Panc1 (cell line): ENCODE data around the gene INCENP. TPM values are rescaled to one million over a fixed set of nuclear protein-coding genes. Genes with fewer than 3 reads are reported as not detected.

Experiments used
- ATAC-seq: fragments of 200-7000 bp; cut with Tn5 transposase; 2 replicates; pipeline ENCODE4 v1.9.1; 2020; ENCODE audit warnings: mild to moderate bottlenecking, moderate library complexity
- BruUV-seq: library from RNA; stranded (reverse); fragments of 400-500 nt; replicated peaks from 2 replicates; lab custom pipeline; 2021; lab: Mats Ljungman, UMichigan
- CTCF ChIA-PET: fragments of 300-600 bp; sonication (Branson Sonifier 250); formaldehyde crosslinking; loops from one replicate; lab custom pipeline; 2022; ENCODE audit warnings: antibody characterized with exemption; lab: Charles Lee
- POLR2A ChIA-PET: fragments of 300-600 bp; sonication (Branson Sonifier 250); formaldehyde crosslinking; loops from one replicate; lab custom pipeline; 2022; ENCODE audit warnings: antibody characterized with exemption; lab: Charles Lee
- DNase-seq: peaks from one replicate; pipeline ENCODE4 v3.0.0-alpha.2; 2010; ENCODE audit warnings: low read depth, low spot score
- H3K27ac ChIP-seq: 2 replicates; pipeline ENCODE4 v1.5.1; 2011; ENCODE audit warnings: mild to moderate bottlenecking, low read length, inconsistent platforms
- H3K27me3 ChIP-seq: fragments of 200-500 bp; sonication (Bioruptor generic); 2 replicates; pipeline ENCODE4 v1.6.0; 2014; ENCODE audit warnings: low read length, inconsistent platforms; ENCODE audit not compliant: control insufficient read depth, insufficient read depth
- H3K36me3 ChIP-seq: fragments of 200-500 bp; sonication (Bioruptor generic); 2 replicates; pipeline ENCODE4 v1.5.1; 2014; ENCODE audit warnings: inconsistent platforms, mild to moderate bottlenecking, low read length, moderate library complexity; ENCODE audit not compliant: control insufficient read depth, insufficient read depth
- H3K4me1 ChIP-seq: 2 replicates; pipeline ENCODE4 v1.5.1; 2011; ENCODE audit warnings: inconsistent platforms, mild to moderate bottlenecking, low read length, moderate library complexity; ENCODE audit not compliant: control insufficient read depth, insufficient read depth
- H3K4me3 ChIP-seq, 2 experiments: 2 replicates each; pipeline ENCODE4 v1.5.1; 2011 to 2012; ENCODE audit warnings: low read depth in 2 of 2, low read length in 2 of 2, mild to moderate bottlenecking in 2 of 2, inconsistent platforms in 1 of 2, moderate library complexity in 1 of 2
- H3K9me3 ChIP-seq: fragments of 200-500 bp; sonication (Bioruptor generic); 2 replicates; pipeline ENCODE4 v1.5.1; 2014; ENCODE audit warnings: low read depth, mild to moderate bottlenecking, inconsistent platforms, low read length, moderate library complexity; ENCODE audit not compliant: control insufficient read depth, insufficient read depth
- CTCF ChIP-seq: fragments of 450-650 bp; IDR thresholded peaks from 2 replicates; pipeline ENCODE4 v1.5.1; 2017; ENCODE audit warnings: mild to moderate bottlenecking
- POLR2AphosphoS5 ChIP-seq: IDR thresholded peaks from 2 replicates; pipeline ENCODE4 v1.6.1; 2012; ENCODE audit warnings: mild to moderate bottlenecking, low read depth, low read length, moderate library complexity
- REST ChIP-seq, 2 experiments: IDR thresholded peaks; 2 replicates each; pipeline ENCODE4 v1.6.1; 2011 to 2012; ENCODE audit warnings: low read depth in 2 of 2, control low read depth in 1 of 2, low read length in 1 of 2, mild to moderate bottlenecking in 1 of 2, moderate library complexity in 1 of 2; ENCODE audit not compliant: insufficient read depth in 1 of 2
- SIN3A ChIP-seq: IDR thresholded peaks from 2 replicates; pipeline ENCODE4 v1.6.1; 2012; ENCODE audit warnings: low read depth, mild to moderate bottlenecking, low read length, moderate library complexity, borderline replicate concordance; ENCODE audit not compliant: insufficient read depth
- TCF7L2 ChIP-seq: IDR thresholded peaks from 2 replicates; pipeline ENCODE4 v1.6.1; 2011; ENCODE audit warnings: mild to moderate bottlenecking, low read depth, low read length, inconsistent platforms
- in situ Hi-C: cut with HindIII; loops from 2 replicates; pipeline ENCODE4 v1.10.0; 2016; ENCODE audit warnings: low sequenced_read_pairs, low pct_unique_long_range_greater_than_20kb
- intact Hi-C: fragments of 100-400 bp; cut with micrococcal nuclease; formaldehyde crosslinking; loops from one replicate; pipeline ENCODE4 v1.10.0; 2022; ENCODE audit not compliant: unreplicated experiment
- total RNA-seq: library from RNA; stranded (reverse); gene quantifications from one replicate; pipeline ENCODE4 v1.2.1, GENCODE V29; 2021; ENCODE audit not compliant: unreplicated experiment

The INCENP gene
- total RNA-seq, 1 experiment from 2014 or later = 81.5 TPM

- TF ChIP-seq SIN3A = no peak
- TF ChIP-seq CTCF = no peak
- TF ChIP-seq POLR2AphosphoS5 = no peak
- CTCF ChIA-PET = no interaction called here
- POLR2A ChIA-PET = no interaction called here
- Histone ChIP-seq H3K36me3 (peaks cover 5% of the 10 kb centered on the region; the same call in 1 of the 2 replicates), H3K4me1 (no peaks in the 10 kb centered on the region), H3K9me3 (no peaks in the 10 kb centered on the region), H3K4me3 (no peak overlapping the region), H3K27ac (no peak overlapping the region), H3K27me3 (no peaks in the 10 kb centered on the region)
- BruUV-seq = no TSS peak
- peak; percentile 39 for ATAC-seq
- no peak for DNase-seq
- intact Hi-C loops = no loop called here
- in situ Hi-C loops = no loop called here
Observed at GRCh38 chr11:62133328-62134065, 9.7 kb downstream of the INCENP start.

GRCh38 chr11:62137276-62137861, 13.6 kb downstream of the INCENP start:
- ChIA-PET POLR2A (no interaction called here), CTCF (no interaction called here)
- BruUV-seq = no TSS peak
- H3K36me3 ChIP-seq = peaks cover 2% of the 10 kb centered on the region; the same call in 1 of the 2 replicates
- H3K27ac ChIP-seq = no peak overlapping the region
- no peak for TF ChIP-seq SIN3A
- TF ChIP-seq TCF7L2 = no peak
- TF ChIP-seq POLR2AphosphoS5 = no peak
- no peak for TF ChIP-seq CTCF
- no peak for TF ChIP-seq REST (IDR thresholded peaks at IDR 0.05; ENCODE audit: insufficient read depth in 1 of 2, low read depth in 2 of 2, low read length in 1 of 2)
- ATAC-seq (no peak), DNase-seq (no peak)
- no peaks in the 10 kb centered on the region for H3K27me3 ChIP-seq
- in situ Hi-C loops (no loop called here), intact Hi-C loops (no loop called here)
- H3K4me1 ChIP-seq = no peaks in the 10 kb centered on the region
- H3K9me3 ChIP-seq = no peaks in the 10 kb centered on the region
- H3K4me3 ChIP-seq = no peak overlapping the region
